AG09309 (cell line): ENCODE data around the gene IMP3.
"Not testable (repeated sequence)": the region's sequence is repeated elsewhere in the genome, so short reads cannot be mapped to it uniquely, and the experiment has no call there.

Source experiments
- DNase-seq: peaks from one replicate; pipeline ENCODE4 v3.0.0-alpha.2; 2010; ENCODE audit warnings: low read depth
- H3K4me3 ChIP-seq: 2 replicates; pipeline ENCODE4 v1.5.1; 2011; ENCODE audit warnings: mild to moderate bottlenecking, low read depth, low read length, moderate library complexity; ENCODE audit not compliant: control insufficient read depth
- TF ChIP-seq, protein P1 (sequence below): IDR thresholded peaks from 2 replicates; pipeline ENCODE4 v1.5.1; 2011; ENCODE audit warnings: mild to moderate bottlenecking, low read depth, low read length, inconsistent platforms; ENCODE audit not compliant: insufficient read depth, control insufficient read depth; ENCODE audit errors: missing control alignments

IMP3 gene, protein sequence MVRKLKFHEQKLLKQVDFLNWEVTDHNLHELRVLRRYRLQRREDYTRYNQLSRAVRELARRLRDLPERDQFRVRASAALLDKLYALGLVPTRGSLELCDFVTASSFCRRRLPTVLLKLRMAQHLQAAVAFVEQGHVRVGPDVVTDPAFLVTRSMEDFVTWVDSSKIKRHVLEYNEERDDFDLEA

DNA sequence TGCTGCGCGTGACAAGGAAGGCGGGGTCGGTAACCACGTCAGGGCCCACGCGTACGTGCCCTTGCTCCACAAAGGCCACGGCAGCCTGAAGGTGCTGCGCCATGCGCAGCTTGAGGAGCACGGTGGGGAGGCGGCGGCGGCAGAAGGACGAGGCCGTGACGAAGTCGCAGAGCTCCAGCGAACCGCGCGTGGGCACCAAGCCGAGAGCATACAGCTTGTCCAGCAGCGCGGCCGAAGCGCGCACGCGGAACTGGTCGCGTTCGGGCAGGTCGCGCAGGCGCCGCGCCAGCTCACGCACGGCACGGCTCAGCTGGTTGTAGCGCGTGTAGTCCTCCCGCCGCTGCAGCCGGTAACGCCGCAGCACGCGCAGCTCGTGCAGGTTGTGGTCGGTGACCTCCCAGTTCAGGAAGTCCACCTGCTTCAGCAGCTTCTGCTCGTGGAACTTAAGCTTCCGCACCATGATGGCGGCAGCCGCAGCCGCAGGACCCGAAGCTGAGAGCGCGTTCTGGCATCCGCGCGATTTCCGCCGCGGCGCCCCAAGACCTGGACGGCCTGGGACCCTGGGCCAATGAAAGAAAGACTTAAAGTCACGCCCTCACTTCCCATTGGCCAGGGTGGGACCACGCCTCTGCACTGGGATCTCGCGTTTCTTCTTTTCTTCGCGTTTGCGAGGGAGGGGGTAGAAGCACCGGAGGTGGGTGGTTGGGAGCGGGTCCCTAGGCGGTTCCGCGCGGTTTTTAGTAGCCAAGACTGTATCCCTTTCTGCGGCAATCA lies at the start of gene IMP3:
TSS of gene IMP3 (minus strand) at position 516 of the 774 bp plus-strand sequence. CDS start at position 460, 56 bp downstream.
- peak; percentile 82 for DNase-seq
- H3K4me3 ChIP-seq: peak within 1 kb of the TSS; percentile 87
- TF ChIP-seq, protein P1, sequence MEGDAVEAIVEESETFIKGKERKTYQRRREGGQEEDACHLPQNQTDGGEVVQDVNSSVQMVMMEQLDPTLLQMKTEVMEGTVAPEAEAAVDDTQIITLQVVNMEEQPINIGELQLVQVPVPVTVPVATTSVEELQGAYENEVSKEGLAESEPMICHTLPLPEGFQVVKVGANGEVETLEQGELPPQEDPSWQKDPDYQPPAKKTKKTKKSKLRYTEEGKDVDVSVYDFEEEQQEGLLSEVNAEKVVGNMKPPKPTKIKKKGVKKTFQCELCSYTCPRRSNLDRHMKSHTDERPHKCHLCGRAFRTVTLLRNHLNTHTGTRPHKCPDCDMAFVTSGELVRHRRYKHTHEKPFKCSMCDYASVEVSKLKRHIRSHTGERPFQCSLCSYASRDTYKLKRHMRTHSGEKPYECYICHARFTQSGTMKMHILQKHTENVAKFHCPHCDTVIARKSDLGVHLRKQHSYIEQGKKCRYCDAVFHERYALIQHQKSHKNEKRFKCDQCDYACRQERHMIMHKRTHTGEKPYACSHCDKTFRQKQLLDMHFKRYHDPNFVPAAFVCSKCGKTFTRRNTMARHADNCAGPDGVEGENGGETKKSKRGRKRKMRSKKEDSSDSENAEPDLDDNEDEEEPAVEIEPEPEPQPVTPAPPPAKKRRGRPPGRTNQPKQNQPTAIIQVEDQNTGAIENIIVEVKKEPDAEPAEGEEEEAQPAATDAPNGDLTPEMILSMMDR: no peak

- DNase-seq, H3K4me3 ChIP-seq: not testable (repeated sequence)
Measured at GRCh38 chr15:75689429-75689828, 49.4 kb upstream of the IMP3 start.

DNA sequence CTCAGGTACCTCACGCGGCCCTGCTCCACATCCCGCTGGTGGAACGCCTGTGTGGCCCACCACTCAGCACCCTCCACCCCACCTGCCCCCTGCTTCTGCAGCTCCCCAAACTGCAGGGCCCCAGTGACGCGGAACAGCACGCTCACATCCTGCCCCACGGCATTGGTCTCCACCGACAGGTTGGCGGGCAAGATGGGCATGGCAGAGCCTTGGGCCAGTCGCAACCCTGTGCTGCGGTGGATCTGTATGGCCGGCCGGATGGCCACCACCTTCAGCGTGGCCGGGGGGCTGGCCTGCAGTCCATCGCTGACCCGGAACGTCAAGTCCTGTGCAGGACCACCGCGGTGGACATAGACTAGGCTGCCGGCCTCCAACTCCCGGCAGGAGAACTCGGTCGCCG lies 48.8 kb upstream of the IMP3 start:
- H3K4me3 ChIP-seq: no peak overlapping the region
- no peak for DNase-seq
- TF ChIP-seq, protein P1: no peak

DNA sequence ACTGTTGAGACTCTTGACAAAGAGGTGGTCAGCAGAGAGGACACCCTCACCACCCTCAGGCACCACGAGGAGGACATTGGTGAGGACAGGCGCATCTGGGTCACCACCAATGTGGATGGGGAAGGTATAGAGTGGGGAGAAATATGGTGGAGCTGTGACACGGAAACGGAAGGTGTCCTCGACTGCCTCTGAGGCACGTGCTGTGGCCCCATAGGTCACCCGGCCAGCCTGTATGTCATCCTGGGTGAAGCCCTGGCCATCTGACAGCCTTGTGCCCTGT lies 48.2 kb upstream of the IMP3 start:
- TF ChIP-seq, protein P1: no peak
- no peak overlapping the region for H3K4me3 ChIP-seq
- no peak for DNase-seq

DNA sequence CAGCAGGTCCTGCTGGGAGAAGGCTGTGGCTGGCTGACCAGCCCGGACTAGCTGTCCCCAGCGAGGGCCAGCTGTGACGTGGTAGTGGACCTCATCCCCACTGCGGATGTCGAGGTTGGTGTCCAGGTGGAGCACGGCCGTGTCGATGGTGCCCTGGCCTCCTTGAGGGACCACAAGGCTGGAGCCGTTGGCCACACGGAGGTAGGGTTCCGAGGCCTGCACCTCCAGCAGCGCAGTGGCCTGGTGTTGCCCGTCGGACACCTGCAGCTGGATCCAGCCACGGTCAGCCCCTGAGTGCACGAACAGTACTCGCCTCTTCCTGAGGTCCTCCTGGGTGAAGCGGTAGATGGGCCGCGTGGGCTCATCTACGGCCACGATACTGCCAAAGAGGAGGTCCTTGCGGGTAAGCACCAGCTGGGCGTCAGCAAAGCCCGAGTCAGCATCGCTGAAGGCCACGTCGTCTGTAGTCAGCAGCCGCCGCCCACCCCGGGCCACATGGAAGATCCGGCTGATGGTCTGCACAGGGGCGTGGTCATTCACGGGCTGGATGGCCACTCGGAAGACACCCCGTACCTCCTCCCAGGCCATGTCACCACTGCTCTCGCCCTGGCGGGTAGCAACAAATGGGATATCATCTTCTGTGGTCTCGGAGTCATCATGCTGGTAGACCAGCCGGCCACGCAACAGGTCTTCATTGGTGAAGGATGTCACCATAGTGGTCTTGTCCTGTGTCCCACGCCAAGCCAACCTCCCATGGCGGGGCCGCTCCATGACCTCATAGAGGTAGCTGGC lies 47.7 kb upstream of the IMP3 start:
- TF ChIP-seq, protein P1: no peak
- no peak overlapping the region for H3K4me3 ChIP-seq
- DNase-seq: no peak

DNA sequence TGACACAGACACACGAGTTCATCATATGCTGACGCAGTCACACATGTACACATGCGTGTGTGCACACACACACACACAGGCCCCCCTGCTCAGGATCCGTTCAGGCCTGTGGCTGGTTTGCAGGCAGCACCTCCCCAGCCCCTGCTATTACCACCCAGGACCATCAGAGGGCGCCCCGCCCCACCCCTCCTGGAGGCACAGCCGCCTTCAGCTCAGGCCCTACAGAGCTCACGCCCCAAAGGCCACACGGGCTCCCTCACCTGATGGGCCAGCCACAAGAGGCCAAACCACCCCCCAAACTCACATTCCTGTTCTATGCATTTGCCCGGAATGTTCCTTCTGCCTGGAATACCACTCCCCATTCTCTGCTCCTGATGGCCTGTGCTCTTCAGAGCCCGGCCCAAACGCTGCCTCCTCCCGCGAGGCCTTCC lies 46.2 kb upstream of the IMP3 start:
- DNase-seq, H3K4me3 ChIP-seq: not testable (repeated sequence)
- TF ChIP-seq, protein P1: peak; percentile 70

DNA sequence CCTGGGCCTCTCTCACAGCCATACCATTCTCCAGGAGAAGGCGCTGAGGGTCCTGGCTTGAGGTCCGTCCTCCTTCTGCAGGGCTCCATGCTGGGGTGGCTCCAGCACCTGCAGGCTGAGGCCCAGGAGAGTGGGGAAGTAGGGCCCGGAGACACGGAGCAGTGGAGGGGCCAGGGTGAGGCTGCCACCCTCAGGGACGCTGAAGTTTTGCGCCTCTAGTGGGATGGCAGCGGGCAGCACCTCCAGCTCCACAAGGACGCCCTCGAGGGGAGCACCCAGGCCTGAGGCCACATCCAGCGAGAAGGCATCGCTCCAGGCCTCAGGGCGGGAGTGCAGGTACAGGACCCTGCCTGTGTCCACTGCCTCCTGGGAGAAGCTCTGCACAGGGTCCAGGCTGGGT lies 45.2 kb upstream of the IMP3 start:
- DNase-seq: no peak
- H3K4me3 ChIP-seq: no peak overlapping the region
- TF ChIP-seq, protein P1: no peak
